Loucy (cell line): ENCODE measurements around the gene MON2.

Experiments used
- CTCF ChIP-seq: fragments of 200-600 bp; sonication (generic); conservative IDR thresholded peaks from 2 replicates; pipeline ENCODE4 v1.5.1; 2014; ENCODE audit warnings: mild to moderate bottlenecking, antibody characterized with exemption, low read length
- EZH2phosphoT487 ChIP-seq: fragments of 200-600 bp; IDR thresholded peaks from 2 replicates; pipeline ENCODE4 v1.6.1; 2018; ENCODE audit warnings: antibody characterized with exemption, mild to moderate bottlenecking, moderate library complexity, borderline replicate concordance

GRCh38 chr12:62618319-62618718 is 151.7 kb downstream of the MON2 start:
- no peak for TF ChIP-seq CTCF
- TF ChIP-seq EZH2phosphoT487 = no peak
